Mucosa of stomach (tissue), 1 donor: ENCODE results near the gene PLXNA4.

ENCODE experiments used
- H3K27me3 ChIP-seq: one replicate; pipeline ENCODE4 v1.7.0; 2013; ENCODE audit warnings: mild to moderate bottlenecking, low read length; ENCODE audit not compliant: control insufficient read depth, insufficient read depth
- H3K36me3 ChIP-seq: one replicate; pipeline ENCODE4 v1.7.0; 2013; ENCODE audit warnings: low read length; ENCODE audit not compliant: control insufficient read depth, insufficient read depth
- H3K4me1 ChIP-seq: one replicate; pipeline ENCODE4 v1.7.0; 2013; ENCODE audit warnings: mild to moderate bottlenecking, low read length; ENCODE audit not compliant: control insufficient read depth, insufficient read depth
- H3K4me3 ChIP-seq: one replicate; pipeline ENCODE4 v1.7.0; 2013; ENCODE audit warnings: low read length
- H3K9ac ChIP-seq: one replicate; pipeline ENCODE4 v1.7.0; 2013; ENCODE audit warnings: mild to moderate bottlenecking, low read length, moderate library complexity
- H3K9me3 ChIP-seq: one replicate; pipeline ENCODE4 v1.7.0; 2013; ENCODE audit warnings: mild to moderate bottlenecking, low read length, moderate library complexity; ENCODE audit not compliant: control insufficient read depth
- donor health status: Pancreatic carcinoma.

Gene PLXNA4

GRCh38 chr7:132424821-132425724 lies 151.2 kb downstream of the PLXNA4 start:
- peaks cover 2% of the 10 kb centered on the region for H3K27me3 ChIP-seq
- H3K9ac ChIP-seq = no peak overlapping the region

DNA sequence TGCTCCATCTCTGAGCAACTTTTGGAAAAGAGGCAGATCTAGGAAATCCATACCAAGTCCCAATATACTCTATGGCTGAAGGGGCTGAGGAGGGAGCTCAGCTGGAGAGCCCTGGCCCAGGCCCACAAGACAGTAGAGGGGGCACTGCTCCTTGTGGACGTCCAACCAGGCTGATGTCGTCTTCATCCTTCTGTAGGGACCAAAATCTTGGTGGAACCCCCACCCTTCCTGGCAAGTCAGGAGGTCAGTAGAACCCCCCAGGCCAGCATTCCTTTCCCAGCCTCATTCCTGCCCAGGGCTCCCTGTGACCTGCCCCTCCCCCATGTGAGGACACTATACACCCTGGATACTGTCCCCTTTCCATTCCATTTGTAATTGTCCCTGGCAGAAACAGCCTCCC lies 152.0 kb downstream of the PLXNA4 start:
- Histone ChIP-seq H3K9ac (no peak overlapping the region), H3K4me3 (no peak overlapping the region), H3K4me1 (no peaks in the 10 kb centered on the region), H3K9me3 (no peaks in the 10 kb centered on the region), H3K27me3 (peaks cover 2% of the 10 kb centered on the region), H3K36me3 (no peaks in the 10 kb centered on the region)

More at GRCh38 chr7:132424821-132425724, 151.2 kb downstream of the PLXNA4 start:
- H3K36me3 ChIP-seq = no peaks in the 10 kb centered on the region
- H3K4me1 ChIP-seq = no peaks in the 10 kb centered on the region
- H3K4me3 ChIP-seq = no peak overlapping the region
- H3K9me3 ChIP-seq = no peaks in the 10 kb centered on the region

DNA sequence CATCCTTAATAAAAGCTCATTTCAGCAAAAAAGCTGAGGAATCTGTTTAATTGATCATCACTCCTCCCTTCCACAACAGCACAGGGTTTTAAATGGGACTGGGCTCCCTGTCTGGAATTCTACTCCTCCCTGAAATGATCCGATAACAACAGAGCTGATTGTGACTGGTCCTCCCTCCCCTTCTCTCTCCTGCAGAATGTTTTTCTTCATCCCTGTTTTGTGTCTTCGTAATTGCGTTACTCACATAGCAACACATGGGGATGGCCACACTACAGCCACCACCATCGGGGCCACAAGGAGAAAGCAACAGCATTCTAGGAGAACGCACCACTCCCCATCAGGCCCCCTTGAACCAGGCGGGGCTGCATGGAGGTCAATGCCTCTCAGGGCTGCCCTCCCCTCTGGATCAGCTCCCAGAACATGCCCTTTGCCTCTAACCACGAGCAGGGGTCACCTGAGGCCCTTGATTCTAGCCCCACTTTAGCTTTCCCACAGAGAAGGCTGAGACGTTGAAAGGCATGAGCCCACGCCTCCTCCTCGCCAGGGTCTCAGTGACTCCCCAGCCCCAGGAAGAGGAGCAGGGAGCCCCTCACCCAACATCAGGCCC lies 152.6 kb downstream of the PLXNA4 start:
- peaks cover 2% of the 10 kb centered on the region for H3K27me3 ChIP-seq
- no peak overlapping the region for H3K9ac ChIP-seq
- no peaks in the 10 kb centered on the region for H3K9me3 ChIP-seq
- no peak overlapping the region for H3K4me3 ChIP-seq
- H3K36me3 ChIP-seq = no peaks in the 10 kb centered on the region
- H3K4me1 ChIP-seq = no peaks in the 10 kb centered on the region

DNA sequence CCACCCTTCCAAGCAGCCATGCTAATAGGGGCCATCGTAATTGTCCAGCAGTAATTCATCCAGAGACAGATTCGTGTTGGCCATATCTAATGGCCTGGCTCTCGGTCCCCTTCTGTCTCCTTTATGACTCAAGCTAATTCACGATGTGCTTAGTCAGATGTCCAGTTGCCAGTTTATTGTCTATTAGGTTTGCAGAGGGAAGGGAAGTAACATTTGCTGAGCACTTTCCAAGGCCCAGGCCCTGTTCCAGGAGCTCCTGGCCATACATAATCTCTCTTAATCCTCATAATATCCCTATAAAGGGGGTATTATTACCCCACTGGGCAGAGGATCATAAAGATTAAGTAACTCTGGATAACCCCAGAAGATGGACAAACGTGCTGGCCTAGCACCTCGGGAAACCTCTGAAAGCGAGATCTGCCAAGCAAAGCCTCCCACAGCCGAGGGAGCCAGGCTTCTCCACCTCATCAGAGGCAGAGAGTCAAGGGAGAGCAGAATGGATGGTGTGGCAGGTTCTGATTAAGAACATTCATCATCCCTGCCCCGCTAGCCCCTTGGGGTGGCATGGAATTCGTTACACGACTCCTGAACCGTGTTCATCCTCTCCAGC lies 153.7 kb downstream of the PLXNA4 start:
- Histone ChIP-seq H3K27me3 (peaks cover 2% of the 10 kb centered on the region), H3K4me1 (no peaks in the 10 kb centered on the region), H3K4me3 (no peak overlapping the region), H3K36me3 (no peaks in the 10 kb centered on the region), H3K9me3 (no peaks in the 10 kb centered on the region), H3K9ac (no peak overlapping the region)

GRCh38 chr7:132420527-132420926 lies 155.7 kb downstream of the PLXNA4 start:
- H3K4me1 ChIP-seq = no peaks in the 10 kb centered on the region
- H3K36me3 ChIP-seq = no peaks in the 10 kb centered on the region
- H3K9ac ChIP-seq = no peak overlapping the region
- H3K27me3 ChIP-seq = no peaks in the 10 kb centered on the region
- no peak overlapping the region for H3K4me3 ChIP-seq
- no peaks in the 10 kb centered on the region for H3K9me3 ChIP-seq

- H3K4me3 ChIP-seq = no peak overlapping the region
- H3K36me3 ChIP-seq = no peaks in the 10 kb centered on the region
- no peaks in the 10 kb centered on the region for H3K9me3 ChIP-seq
- no peaks in the 10 kb centered on the region for H3K27me3 ChIP-seq
- no peaks in the 10 kb centered on the region for H3K4me1 ChIP-seq
- H3K9ac ChIP-seq = no peak overlapping the region
These were observed 156.7 kb downstream of the PLXNA4 start for GRCh38 chr7:132419542-132419941.

GRCh38 chr7:132418840-132419239 lies 157.4 kb downstream of the PLXNA4 start:
- Histone ChIP-seq H3K36me3 (no peaks in the 10 kb centered on the region), H3K9ac (no peak overlapping the region), H3K4me1 (no peaks in the 10 kb centered on the region), H3K4me3 (no peak overlapping the region), H3K27me3 (no peaks in the 10 kb centered on the region), H3K9me3 (no peaks in the 10 kb centered on the region)

GRCh38 chr7:132417103-132417906 lies 159.0 kb downstream of the PLXNA4 start:
- no peaks in the 10 kb centered on the region for H3K9me3 ChIP-seq
- no peak overlapping the region for H3K4me3 ChIP-seq
- no peaks in the 10 kb centered on the region for H3K27me3 ChIP-seq
- no peak overlapping the region for H3K9ac ChIP-seq
- no peaks in the 10 kb centered on the region for H3K36me3 ChIP-seq
- H3K4me1 ChIP-seq = no peaks in the 10 kb centered on the region

DNA sequence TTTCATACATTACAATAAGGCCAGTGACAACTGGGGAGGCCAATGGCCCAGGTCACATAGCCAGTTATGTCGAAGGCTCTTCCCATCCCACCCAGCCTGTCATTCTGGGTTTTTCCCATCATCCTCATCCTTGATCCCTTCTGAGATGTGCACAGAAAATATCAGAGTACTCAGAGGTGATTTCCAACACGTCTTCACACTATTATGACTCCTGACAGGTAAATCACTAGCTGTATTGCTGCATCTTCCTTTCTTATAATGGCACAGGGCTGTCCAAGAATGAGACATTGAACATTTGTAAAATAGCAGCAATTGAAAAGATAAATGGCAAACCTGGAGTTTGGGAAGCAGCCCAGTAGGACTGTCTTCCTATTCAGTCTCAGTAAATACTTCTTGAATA lies 159.9 kb downstream of the PLXNA4 start:
- no peaks in the 10 kb centered on the region for H3K27me3 ChIP-seq
- H3K4me3 ChIP-seq = no peak overlapping the region
- no peaks in the 10 kb centered on the region for H3K4me1 ChIP-seq
- no peak overlapping the region for H3K9ac ChIP-seq
- H3K9me3 ChIP-seq = no peaks in the 10 kb centered on the region
- no peaks in the 10 kb centered on the region for H3K36me3 ChIP-seq

DNA sequence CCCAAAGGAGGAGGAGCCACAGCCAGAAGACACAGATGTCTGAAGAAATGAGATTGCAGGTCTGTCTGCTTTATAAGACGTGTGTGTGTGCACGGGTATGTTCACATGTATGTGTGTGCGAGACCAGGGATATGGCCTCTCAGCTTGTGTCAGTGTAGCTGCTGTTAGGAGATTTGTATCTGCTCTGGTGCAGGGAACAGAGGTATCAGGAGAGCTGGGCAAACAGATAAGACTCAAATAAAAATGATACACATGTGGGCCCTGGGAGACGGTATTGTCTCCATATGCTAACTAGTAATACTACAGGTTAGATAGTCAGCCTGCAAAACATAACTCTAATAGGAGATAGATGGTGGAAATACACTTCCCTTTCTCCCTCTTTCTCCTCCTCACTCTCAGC lies 161.0 kb downstream of the PLXNA4 start:
- no peaks in the 10 kb centered on the region for H3K36me3 ChIP-seq
- no peaks in the 10 kb centered on the region for H3K9me3 ChIP-seq
- no peaks in the 10 kb centered on the region for H3K4me1 ChIP-seq
- H3K4me3 ChIP-seq = no peak overlapping the region
- H3K27me3 ChIP-seq = no peaks in the 10 kb centered on the region
- H3K9ac ChIP-seq = no peak overlapping the region

GRCh38 chr7:132414857-132415256 lies 161.4 kb downstream of the PLXNA4 start:
- H3K9ac ChIP-seq = no peak overlapping the region
- H3K36me3 ChIP-seq = no peaks in the 10 kb centered on the region
- H3K4me1 ChIP-seq = no peaks in the 10 kb centered on the region
- H3K27me3 ChIP-seq = no peaks in the 10 kb centered on the region
- no peaks in the 10 kb centered on the region for H3K9me3 ChIP-seq
- H3K4me3 ChIP-seq = no peak overlapping the region
